ENCODE results near the gene MYOZ3.

Gene MYOZ3

GRCh38 chr5:150690760-150691159 is 29.7 kb downstream of the MYOZ3 start:
- Histone ChIP-seq H3K27me3 (replicated peaks; ENCODE audit: control insufficient read depth, insufficient read depth, low read length) (no peaks in the 10 kb centered on the region), H3K9me3 (ENCODE audit: control insufficient read depth, low read length) (no peaks in the 10 kb centered on the region), H3K9ac (ENCODE audit: low read length) (no peak overlapping the region), H3K4me3 (ENCODE audit: low read length) (no peak overlapping the region), H3K4me1 (ENCODE audit: control insufficient read depth, insufficient read depth, low read length) (no peaks in the 10 kb centered on the region), H3K36me3 (ENCODE audit: control insufficient read depth, insufficient read depth, low read length, severe bottlenecking) (peaks cover 57% of the 10 kb centered on the region)
- DNase-seq (ENCODE audit: low read depth), result no peak

- H3K9ac ChIP-seq (ENCODE audit: low read length), result no peak overlapping the region
- H3K4me3 ChIP-seq (ENCODE audit: low read length), result no peak overlapping the region
- no peaks in the 10 kb centered on the region for H3K27me3 ChIP-seq (replicated peaks; ENCODE audit: control insufficient read depth, insufficient read depth, low read length)
- no peaks in the 10 kb centered on the region for H3K4me1 ChIP-seq (ENCODE audit: control insufficient read depth, insufficient read depth, low read length)
- H3K36me3 ChIP-seq (ENCODE audit: control insufficient read depth, insufficient read depth, low read length, severe bottlenecking), result peaks cover 72% of the 10 kb centered on the region
- no peaks in the 10 kb centered on the region for H3K9me3 ChIP-seq (ENCODE audit: control insufficient read depth, low read length)
- no peak for DNase-seq (ENCODE audit: low read depth)
These were observed 31.2 kb downstream of the MYOZ3 start for GRCh38 chr5:150692276-150692675.

- Histone ChIP-seq H3K4me1 (ENCODE audit: control insufficient read depth, insufficient read depth, low read length) (peaks cover 4% of the 10 kb centered on the region), H3K4me3 (ENCODE audit: low read length) (no peak overlapping the region), H3K9me3 (ENCODE audit: control insufficient read depth, low read length) (no peaks in the 10 kb centered on the region), H3K36me3 (ENCODE audit: control insufficient read depth, insufficient read depth, low read length, severe bottlenecking) (peaks cover 88% of the 10 kb centered on the region), H3K27me3 (replicated peaks; ENCODE audit: control insufficient read depth, insufficient read depth, low read length) (no peaks in the 10 kb centered on the region), H3K9ac (ENCODE audit: low read length) (no peak overlapping the region)
- peak; percentile 15 for DNase-seq (ENCODE audit: low read depth)
These were observed 33.6 kb downstream of the MYOZ3 start for GRCh38 chr5:150694612-150695011.

- DNase-seq (ENCODE audit: low read depth), result no peak
- Histone ChIP-seq H3K4me1 (ENCODE audit: control insufficient read depth, insufficient read depth, low read length) (peaks cover 11% of the 10 kb centered on the region), H3K27me3 (replicated peaks; ENCODE audit: control insufficient read depth, insufficient read depth, low read length) (no peaks in the 10 kb centered on the region), H3K9me3 (ENCODE audit: control insufficient read depth, low read length) (no peaks in the 10 kb centered on the region), H3K36me3 (ENCODE audit: control insufficient read depth, insufficient read depth, low read length, severe bottlenecking) (peaks cover 37% of the 10 kb centered on the region), H3K9ac (ENCODE audit: low read length) (peak overlapping the region; percentile 98), H3K4me3 (ENCODE audit: low read length) (peak overlapping the region; percentile 97)
These were observed 39.2 kb downstream of the MYOZ3 start for GRCh38 chr5:150700246-150700593.

DNA sequence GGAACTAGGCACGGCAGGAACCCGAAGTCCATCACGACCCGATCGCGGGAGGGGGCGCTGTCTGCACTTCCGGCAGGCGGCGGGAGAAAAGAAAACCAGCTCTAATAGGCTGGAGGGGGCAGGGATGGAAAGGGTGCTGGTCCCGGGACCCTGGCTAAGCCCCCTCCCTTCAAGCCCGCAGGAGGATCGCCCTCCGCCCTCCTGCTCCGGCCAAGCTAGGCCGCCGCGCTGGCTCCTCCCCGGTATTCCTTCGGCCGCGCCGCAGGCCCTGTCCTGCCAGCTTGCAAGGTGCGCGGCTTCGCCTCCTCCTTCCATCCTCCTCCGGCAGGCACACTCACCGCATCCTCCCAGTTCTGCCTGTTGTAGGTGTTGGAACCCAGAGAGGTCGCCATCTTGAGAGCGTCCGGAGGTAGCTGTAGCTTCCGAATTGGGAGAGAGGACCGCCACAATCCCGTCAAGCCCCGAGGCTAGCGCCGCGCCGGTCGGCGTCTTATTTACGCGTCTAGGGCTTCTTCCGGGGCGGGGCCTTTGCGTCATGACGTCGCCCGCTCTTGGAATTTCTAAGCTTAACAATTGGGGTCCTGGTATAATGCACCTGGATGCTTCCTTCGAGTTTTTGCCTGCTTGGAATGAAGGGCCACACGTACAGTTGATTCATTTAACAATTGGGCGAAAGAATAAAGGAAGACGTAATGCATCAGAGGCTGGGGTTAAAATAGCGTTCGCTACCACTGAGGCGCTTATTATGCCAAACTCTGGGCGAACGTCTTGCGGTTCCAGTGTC is 39.7 kb downstream of the MYOZ3 start, which contains the start of gene RBM22:
RBM22 (minus strand) TSS at position 469 of the 784 bp plus-strand sequence; CDS start at position 392, 77 bp downstream.
- peak; percentile 97 for DNase-seq (ENCODE audit: low read depth)
- Histone ChIP-seq H3K36me3 (ENCODE audit: control insufficient read depth, insufficient read depth, low read length, severe bottlenecking) (peaks cover 31% of the 10 kb centered on the region), H3K4me3 (ENCODE audit: low read length) (peak within 1 kb of the TSS; percentile 97), H3K4me1 (ENCODE audit: control insufficient read depth, insufficient read depth, low read length) (peaks cover 11% of the 10 kb centered on the region), H3K9me3 (ENCODE audit: control insufficient read depth, low read length) (no peaks in the 10 kb centered on the region), H3K27me3 (replicated peaks; ENCODE audit: control insufficient read depth, insufficient read depth, low read length) (no peaks in the 10 kb centered on the region), H3K9ac (ENCODE audit: low read length) (peak within 1 kb of the TSS; percentile 98)

DNA sequence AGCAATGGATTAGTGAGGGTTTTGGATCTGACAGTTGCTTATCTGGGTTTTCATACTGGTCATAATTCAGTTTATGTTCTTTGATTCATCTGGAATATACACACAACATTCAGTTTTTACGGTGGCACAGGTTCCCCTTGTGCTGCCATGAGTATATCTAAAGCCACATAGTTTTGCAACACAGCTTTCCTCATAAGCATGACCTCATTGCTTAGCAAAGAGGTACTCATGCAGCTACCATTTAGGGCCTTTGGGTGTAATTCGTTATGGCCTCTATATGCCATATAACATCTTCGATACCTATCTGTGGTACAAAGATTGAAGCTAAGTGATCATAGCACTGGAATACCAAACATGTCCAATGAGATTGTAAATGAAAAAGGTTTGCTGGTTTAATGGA is 42.7 kb downstream of the MYOZ3 start:
- no peak for DNase-seq (ENCODE audit: low read depth)
- Histone ChIP-seq H3K4me3 (ENCODE audit: low read length) (no peak overlapping the region), H3K9ac (ENCODE audit: low read length) (no peak overlapping the region), H3K36me3 (ENCODE audit: control insufficient read depth, insufficient read depth, low read length, severe bottlenecking) (peaks cover 19% of the 10 kb centered on the region), H3K27me3 (replicated peaks; ENCODE audit: control insufficient read depth, insufficient read depth, low read length) (no peaks in the 10 kb centered on the region), H3K4me1 (ENCODE audit: control insufficient read depth, insufficient read depth, low read length) (peaks cover 11% of the 10 kb centered on the region), H3K9me3 (ENCODE audit: control insufficient read depth, low read length) (no peaks in the 10 kb centered on the region)

- peaks cover 49% of the 10 kb centered on the region for H3K36me3 ChIP-seq (ENCODE audit: control insufficient read depth, insufficient read depth, low read length, severe bottlenecking)
- H3K9me3 ChIP-seq (ENCODE audit: control insufficient read depth, low read length), result no peaks in the 10 kb centered on the region
- no peaks in the 10 kb centered on the region for H3K4me1 ChIP-seq (ENCODE audit: control insufficient read depth, insufficient read depth, low read length)
- no peak overlapping the region for H3K9ac ChIP-seq (ENCODE audit: low read length)
- no peak overlapping the region for H3K4me3 ChIP-seq (ENCODE audit: low read length)
- no peaks in the 10 kb centered on the region for H3K27me3 ChIP-seq (replicated peaks; ENCODE audit: control insufficient read depth, insufficient read depth, low read length)
- no peak for DNase-seq (ENCODE audit: low read depth)
These were observed 45.8 kb downstream of the MYOZ3 start for GRCh38 chr5:150706776-150707390.

DNA sequence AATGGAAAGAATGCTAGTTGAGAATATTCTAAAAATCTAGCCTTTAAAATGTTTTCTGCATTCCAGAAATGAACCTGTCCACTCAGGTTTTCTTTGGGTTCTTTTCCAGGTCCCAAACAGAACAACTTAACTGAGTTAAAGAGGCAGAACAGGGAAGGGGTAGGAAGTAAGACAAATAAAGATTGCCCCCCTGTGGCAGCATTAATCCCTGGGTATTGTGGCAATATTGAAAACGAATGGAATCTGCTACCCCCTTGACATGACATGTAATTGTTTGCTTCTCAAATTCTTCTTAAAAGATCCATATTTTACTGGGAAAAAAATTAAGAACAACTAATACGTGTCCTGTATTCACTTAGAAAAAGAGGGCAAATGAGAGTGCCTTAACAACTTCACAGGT is 49.1 kb downstream of the MYOZ3 start:
- no peaks in the 10 kb centered on the region for H3K27me3 ChIP-seq (replicated peaks; ENCODE audit: control insufficient read depth, insufficient read depth, low read length)
- peaks cover 78% of the 10 kb centered on the region for H3K36me3 ChIP-seq (ENCODE audit: control insufficient read depth, insufficient read depth, low read length, severe bottlenecking)
- DNase-seq (ENCODE audit: low read depth), result peak; percentile 5
- no peak overlapping the region for H3K4me3 ChIP-seq (ENCODE audit: low read length)
- no peaks in the 10 kb centered on the region for H3K9me3 ChIP-seq (ENCODE audit: control insufficient read depth, low read length)
- no peak overlapping the region for H3K9ac ChIP-seq (ENCODE audit: low read length)
- H3K4me1 ChIP-seq (ENCODE audit: control insufficient read depth, insufficient read depth, low read length), result no peaks in the 10 kb centered on the region

DNA sequence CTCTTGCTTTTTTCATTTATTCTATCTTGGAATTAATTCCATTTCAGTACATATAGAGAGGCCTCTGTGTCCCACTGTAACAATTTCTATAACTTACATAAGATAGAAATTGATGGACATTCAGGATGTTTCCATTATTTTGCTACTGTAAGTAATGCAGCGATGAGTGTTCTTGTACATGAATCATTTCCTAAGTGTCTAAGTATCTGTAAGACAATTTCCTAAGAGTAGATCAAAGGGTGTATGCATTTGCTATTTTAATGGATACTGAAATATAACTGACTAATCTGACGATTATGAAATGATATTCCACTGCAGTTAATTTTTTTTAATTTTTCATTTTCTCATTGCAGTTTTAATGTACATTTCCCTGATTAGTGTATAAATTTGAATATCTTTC is 62.8 kb downstream of the MYOZ3 start:
- Histone ChIP-seq H3K27me3 (replicated peaks; ENCODE audit: control insufficient read depth, insufficient read depth, low read length) (no peaks in the 10 kb centered on the region), H3K9me3 (ENCODE audit: control insufficient read depth, low read length) (no peaks in the 10 kb centered on the region), H3K4me1 (ENCODE audit: control insufficient read depth, insufficient read depth, low read length) (no peaks in the 10 kb centered on the region), H3K36me3 (ENCODE audit: control insufficient read depth, insufficient read depth, low read length, severe bottlenecking) (peaks cover 93% of the 10 kb centered on the region), H3K4me3 (ENCODE audit: low read length) (no peak overlapping the region), H3K9ac (ENCODE audit: low read length) (no peak overlapping the region)
- DNase-seq (ENCODE audit: low read depth), result no peak

Data from adipocyte (in vitro differentiated cells).